Measurements from ENCODE around the gene KRT82.

The KRT82 gene

DNA sequence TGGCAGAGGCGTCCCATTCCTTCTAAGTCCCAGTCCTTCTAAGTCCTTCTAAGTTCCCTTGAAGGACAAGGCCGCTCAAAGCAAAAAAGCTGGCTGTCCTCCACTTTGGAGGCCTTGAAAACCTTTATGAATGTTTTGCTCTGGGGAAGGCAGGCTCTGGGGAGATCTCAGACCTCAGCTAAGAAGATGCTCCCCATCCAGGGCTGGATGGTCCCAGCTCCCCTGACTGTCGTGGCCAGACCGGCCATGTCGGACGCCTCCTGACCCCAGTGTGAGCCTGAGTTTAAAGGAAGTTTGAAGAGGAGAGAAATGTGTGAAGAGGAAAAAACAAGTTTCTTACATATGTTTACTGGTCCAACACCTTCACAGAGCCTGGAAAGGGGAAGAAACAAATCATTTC lies 26.6 kb downstream of the KRT82 start:
- DNase-seq = no peak

DNA sequence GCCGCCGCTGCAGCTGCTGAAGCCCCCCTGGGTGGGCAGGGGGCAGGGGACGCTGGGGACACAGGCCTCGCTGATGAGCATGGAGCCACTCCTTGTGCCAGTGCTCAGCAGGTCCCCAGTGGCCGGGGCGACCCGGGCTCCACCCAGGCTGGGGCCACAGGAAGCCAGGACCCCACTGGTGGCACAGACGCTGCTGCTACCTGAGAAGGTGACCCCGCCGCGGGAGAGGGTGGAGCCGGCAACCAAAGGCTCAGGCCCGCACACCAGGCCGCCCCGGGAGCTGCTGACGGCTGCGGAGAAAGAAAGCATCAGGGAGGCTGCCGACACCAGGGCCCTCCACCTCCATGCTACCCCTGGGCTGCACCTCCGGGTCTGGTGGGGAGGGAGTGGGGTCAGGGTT lies 28.0 kb downstream of the KRT82 start:
- no peak for DNase-seq

DNA sequence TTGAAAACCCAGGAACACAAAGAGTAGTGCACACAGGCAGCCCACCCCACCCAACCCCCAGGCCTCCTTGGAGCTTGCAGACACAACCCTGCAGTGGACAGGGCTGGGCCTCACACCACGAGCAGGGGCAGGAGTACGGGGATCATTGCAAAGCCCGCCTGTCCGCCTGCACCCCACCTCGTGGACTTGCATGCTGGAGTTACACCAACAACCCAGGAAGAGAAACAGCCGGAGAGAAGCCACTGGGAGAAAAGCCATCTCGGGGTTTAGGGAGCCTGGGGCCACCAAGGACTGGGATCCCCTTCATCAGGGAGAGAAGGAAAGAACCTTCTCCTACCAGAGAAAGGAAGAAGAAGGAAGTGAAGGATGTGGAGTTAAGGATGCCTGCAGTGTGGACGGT lies 28.9 kb downstream of the KRT82 start:
- DNase-seq = no peak

DNA sequence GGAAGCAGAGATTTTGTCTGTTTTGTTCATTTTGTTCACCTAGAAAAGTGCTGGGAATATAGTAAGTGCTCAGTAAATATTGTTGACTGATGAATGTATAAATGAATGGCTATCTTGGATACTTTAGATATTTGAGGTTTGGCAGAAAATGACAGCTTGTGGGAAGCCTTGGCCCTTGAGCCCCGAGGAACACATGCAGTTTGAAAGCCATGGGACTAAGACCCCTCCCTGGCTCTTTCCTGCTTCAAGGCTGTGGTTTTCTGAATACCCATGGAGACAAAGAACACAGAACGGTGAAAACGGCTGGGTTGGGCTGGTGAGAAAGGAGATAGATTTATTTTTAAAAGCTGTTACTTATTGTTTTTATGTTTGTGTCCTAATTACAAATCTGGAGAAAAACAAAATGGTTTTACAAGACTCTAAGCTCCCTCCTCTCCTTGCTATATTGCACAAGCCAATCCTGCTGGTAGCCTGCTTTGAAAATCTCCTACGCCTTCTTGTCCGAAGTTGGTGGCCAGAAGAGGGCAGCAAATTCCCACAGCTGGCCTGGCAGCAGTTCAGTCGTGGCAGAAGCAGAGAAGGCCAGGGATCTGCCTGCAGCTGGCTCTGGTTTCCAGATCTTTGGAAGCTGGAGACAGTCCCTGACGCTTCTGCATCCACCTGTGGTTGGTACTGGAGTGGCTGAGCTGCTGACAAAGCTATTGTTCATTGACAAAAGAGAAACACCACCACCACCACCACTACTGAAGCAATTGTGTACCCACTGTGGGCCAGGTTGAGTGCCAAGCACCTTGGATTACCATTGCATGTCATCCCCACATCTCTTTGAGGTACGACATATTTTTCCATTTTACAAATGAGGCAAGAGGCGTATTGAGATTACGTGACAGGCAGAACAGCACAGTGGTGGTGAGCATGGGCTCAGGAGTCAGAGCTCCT lies 33.6 kb downstream of the KRT82 start:
- peak; percentile 13 for DNase-seq

DNA sequence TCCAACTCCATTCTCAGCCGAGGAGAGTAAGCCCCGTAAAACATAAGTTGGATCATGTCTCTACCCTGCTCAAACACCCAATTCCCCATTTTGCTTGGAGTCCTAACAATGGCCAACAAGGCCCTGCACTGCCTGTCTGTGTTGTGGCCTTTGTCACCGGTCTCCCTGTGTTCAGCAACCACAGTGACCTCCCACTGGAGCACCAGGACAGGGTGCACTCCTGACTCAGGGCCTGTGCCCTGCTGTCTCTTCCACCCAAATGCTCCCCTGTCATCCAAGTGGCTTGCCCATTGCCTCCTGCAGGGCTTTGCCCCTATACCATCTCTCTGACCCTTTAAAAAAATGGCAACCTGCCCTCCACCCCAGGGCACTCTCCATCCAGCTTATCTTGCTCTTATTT lies 34.4 kb downstream of the KRT82 start:
- no peak for DNase-seq

DNA sequence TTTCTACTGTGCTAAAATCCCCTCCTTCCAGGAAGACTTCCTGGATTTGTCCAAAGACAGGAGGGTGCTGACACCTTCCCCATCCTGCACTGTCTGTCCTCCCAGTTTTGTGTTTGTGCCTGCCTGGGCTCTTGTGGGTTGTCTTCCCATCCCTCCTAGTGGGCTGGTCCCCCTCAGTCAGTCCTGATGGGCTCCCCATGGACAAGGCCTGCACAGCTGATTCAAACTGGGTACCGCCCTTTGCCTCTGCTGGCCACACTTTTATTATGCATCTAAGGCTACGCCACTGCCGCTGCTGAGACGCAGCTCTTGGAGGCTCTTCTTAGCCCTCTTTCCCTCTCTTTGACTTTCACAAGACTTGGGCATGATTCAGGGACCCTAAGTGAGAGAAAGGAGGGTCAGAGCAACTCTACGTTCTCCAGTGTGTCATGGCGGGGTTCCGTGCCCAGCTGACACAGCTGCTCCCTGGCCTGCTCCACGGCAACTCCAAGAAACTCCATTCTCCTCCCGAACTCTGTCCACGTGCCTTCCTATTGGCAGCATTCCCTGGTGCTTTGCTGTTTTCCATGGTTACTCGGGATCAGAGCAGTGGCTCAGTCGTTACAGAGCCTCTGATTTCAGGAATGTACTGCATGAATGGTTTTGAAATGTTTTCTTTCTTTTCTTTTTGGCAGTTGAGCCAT lies 35.1 kb downstream of the KRT82 start:
- no peak for DNase-seq

DNA sequence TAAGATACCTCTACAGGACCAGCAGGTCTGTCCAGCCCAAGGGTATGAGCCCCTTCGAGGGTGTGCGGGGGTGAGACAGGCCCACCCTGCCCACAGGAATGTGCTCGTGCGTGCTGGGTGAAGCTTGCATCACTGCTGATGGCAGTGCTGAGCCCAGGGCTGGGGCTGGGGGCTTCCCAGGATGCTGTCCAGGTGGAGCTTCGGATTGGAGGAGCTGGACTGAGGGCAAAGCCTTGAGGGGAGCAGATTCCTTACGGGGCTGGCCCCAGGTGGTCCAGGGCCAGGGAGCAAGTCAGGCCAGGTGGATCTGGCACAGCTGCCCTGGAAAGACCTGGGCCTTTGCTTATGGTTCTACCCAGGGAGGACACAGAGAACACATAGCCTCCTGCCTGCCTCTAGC lies 36.3 kb downstream of the KRT82 start:
- no peak for DNase-seq

DNA sequence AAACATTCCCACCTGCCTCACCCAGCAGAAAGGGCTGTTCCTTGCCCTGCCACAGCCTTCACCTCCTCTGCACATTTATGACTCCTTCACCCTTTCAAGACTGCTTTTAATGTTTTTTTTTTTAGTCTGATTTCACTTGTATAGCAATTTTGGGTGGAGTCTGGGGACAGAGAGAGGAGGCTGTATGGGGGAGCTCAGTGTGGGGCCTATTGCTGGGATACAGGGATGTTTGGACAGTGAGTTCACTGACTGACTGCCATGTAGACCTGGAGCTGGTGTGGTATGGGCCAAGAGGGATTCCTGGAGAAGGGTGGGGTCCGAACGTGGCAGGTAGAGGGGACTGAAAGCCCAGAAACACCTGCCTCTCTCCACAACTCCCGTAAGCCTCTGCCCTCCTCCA lies 36.9 kb downstream of the KRT82 start:
- DNase-seq = no peak

DNA sequence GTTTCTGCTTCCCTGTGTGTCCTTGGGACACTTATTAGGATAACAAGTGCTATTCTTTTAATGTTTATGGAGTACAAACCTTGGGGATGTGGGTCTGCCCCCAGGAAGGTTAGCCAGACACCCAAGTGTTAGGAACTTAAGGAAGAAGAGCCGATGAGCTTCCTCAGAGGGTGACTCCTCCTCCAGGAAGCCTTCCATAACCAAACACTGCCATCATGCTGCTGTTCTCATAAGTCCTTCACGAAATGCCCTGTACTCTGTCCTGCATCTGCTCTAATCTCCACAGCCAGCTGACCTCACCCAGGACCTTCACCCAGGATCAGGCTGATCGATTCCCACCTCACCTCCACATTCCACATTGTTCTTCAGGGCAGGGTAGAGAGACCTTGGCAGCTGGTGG lies 37.6 kb downstream of the KRT82 start:
- no peak for DNase-seq

DNA sequence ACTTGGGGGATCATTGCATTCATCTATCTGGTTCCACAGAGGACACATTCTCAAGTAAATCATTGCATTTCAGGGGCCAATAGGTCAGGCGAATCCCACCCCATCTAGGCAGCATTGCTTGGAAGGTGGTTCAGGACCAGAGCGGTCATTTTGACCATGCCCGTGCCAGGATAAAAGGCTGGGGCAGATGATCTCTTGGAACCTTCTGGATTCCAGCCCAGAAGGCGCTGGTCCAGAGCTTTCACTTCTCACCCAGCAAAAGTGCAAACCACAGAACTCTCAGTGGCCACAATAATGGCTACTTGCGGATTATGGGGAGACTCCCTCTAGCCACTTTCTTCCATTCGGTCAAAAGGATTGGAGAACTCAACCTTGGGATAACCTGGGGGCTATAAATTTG lies 38.3 kb downstream of the KRT82 start:
- DNase-seq = no peak

DNA sequence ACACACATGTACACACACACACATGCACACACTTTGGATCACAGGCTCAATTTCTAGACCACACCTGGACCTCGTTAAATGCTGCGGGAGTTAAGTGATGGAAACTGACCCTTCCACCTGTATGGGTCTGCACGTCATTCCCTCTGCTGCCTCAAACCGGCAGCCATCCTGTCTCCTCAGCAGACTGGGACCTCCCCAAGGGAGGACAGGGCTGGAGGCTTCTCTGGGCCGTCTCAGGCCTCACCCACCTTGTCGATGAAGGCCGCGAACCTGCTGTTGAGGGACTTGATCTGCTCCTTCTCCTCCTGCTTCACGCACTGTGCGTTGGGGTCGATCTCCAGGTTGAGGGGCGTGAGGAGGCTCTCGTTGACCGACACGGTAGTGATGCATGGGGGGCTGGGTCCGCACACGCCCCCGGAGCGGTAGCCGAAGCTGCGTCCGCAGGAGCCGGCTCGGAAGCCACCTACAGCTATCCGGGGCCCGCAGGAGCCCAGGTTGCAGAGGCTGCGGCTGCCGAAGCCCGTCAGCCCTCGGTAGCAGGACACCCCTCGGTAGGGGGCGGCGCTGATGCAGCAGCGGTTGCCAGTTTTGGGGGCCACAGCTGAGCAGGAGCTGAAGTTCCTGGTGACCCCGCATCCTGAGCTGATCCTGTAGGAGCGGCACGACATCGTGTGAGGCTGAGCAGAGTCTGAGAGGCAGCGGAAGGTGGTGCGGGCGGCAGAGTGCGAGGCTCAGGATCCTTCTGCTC lies 39.2 kb downstream of the KRT82 start, which contains the start of gene KRT85:
TSS of gene KRT85 (minus strand) at position 744 of the 748 bp plus-strand sequence. CDS start at position 668, 76 bp downstream.
- no peak for DNase-seq

DNA sequence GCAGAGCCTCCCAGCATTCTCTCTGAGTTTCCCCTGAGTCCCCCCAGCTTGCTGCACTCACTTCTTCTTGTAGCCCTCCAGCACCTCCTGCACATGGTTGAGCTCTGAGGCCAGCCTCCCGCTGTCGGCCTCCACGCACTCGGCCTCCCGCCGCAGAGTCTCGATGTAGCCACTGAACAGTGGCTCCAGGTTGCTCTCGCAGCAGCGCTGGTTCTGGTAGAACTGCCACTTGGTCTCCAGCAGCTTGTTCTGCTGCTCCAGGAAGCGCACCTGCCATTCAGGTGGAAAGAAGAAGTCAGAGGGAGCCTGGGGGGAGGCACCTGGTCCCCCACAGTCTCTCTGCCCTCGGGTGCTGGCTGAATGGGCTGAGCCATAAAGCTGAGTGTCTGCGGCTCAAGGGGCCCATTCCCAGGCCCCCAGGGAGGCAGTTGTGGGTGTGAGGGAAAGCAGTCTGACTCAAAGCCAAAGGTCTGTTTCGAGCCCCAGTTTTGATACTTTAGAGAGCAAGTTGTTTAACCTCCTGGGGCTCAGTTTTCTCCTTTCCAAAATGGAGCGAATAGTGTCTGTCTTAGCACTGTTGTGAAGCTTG lies 41.1 kb downstream of the KRT82 start:
- peak; percentile 46 for DNase-seq

DNA sequence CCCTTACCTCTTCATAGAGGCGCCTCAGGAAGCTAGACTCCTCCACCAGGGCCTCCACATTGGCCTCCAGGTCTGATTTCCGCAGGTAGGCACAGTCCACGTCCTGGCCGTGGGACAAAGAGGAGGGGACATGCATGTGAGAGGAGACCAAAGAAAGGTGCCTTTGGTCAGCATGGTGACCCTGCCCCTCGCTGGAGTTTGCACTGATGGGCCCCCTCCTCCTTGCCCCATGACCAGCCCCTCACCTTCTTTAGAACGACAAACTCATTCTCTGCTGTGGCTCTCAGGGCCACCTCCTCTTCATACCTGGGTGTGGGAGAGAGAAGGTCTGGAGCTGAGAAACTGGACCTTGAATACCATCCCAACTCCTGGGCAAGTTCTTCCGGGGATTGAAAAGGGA lies 42.1 kb downstream of the KRT82 start:
- DNase-seq = no peak

DNA sequence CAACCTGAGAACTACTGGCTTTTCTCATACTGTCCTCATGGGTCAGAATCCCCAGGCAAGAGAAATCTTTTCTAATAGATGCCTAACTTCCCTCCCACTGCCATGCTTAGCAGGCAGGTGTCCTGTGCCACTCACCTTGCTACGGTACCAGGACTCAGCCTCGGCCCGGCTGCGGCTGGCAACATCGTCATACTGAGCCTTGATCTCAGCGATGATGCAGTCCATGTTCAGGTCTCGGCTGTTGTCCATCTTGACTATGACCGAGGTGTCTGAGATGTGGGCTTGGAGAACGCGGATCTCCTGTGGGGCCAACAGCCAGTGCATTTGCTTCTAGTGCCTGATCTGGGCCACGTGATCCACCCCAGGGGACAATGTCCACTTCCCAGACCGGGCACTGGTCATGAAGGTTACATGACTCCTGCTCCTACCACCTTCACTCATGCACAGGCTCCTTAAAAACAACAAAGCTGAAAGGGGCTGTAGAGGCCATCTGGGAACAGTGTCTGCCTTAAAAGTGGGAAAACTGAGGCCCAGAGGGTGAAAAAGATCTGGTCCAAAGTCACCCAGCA lies 42.9 kb downstream of the KRT82 start:
- DNase-seq = no peak

DNA sequence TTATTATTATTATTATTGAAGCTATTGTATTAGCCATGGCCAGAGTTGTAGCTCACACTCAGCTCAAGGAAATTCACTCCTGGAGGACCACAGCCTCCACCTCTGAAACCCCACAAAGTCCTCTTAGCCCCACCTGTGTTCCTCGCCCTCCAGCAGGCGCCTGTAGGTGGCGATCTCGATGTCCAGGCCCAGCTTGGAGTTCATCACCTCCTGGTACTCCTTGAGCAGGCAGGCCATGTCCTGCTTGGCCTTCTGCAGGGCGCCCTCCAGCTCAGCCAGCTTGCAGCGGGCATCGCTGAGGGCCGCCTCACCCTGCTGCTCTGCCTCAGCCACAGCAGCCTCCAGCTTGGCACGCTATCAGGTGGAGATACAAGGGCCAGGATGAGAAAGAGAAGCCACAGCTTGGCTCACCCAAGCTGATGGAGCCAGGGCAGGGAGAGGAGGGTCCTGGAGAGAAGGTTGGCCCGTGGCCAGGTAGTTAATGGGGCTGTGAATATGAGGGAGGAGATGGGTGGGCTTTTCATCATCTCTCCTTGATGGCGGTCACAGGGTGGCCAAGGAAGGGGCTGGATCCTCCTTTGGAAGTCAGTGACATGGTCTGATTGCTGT lies 43.9 kb downstream of the KRT82 start:
- DNase-seq = peak; percentile 10

DNA sequence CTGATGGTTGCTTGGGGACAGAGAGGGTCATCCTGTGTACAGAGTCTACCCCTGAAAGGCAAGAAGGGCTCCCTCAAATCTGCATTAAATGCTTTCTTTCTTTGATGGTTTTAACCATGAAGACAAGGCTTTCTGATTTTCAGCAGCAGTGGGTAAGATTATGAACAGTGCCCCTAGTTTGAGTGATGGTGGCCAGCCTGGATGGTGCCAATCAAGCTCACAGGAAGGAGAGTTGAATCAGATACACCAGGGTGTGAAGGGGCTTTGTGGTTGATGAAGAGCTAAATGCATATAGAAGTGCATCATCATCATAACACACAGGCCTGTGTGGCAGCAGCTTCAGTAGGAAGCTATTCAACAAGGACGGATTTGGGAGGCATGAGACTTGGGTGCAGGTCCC lies 44.6 kb downstream of the KRT82 start:
- no peak for DNase-seq

DNA sequence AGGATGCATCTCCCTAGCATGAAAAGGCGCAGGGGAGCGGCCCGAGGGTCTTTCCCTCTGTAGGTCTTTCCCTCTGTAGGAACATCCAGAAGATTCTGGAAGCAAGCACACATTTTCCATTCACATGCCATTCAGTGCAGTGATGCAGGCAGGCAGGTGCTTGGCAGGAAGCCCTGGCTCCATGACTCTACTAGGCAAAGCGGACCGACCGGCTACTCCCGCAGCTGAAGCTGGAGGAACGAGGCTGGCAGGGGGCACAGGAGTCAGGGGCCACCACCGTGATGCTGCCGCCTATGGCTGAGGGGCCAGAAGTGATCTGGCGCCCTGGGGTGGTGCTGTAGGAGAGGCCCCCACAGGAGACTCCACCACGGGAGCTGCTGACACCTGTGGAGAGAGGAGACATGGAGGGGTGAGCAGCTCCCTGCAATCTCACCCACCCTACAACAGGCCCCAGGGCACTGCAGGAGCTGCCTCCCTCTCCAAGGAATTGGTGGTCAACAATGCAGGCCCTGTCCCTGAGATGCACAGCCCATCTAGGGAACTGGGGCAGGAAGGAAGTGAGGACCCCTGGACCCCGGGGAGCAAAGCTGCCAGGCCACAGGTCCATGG lies 45.4 kb downstream of the KRT82 start:
- DNase-seq = no peak

DNA sequence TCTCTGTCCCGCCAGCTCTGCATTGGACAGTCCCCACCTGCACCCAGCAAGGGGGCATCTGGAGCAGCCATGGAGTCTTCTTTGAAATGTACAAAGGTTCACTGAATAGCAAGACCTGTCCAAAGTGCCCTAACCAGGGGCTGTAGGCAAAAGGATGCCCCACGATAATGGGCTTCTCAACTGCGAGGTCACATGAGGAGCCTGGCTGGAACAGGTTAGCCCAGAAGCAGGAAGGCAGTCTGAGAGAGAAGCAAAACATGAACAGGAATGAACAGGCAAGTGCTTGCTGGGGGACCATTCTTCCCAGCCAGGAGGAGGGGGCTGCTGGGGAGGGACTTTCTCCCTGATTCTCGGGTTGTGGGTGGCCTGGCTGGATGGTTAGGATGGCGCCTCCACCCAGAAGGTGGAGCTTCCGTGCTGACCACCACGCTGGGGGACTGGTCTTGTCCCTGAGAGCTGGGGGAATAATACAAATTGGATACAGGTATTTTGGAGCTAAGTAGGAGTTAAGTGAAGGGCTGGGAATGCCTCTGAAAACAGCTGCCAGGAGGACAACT lies 46.0 kb downstream of the KRT82 start:
- DNase-seq = no peak

DNA sequence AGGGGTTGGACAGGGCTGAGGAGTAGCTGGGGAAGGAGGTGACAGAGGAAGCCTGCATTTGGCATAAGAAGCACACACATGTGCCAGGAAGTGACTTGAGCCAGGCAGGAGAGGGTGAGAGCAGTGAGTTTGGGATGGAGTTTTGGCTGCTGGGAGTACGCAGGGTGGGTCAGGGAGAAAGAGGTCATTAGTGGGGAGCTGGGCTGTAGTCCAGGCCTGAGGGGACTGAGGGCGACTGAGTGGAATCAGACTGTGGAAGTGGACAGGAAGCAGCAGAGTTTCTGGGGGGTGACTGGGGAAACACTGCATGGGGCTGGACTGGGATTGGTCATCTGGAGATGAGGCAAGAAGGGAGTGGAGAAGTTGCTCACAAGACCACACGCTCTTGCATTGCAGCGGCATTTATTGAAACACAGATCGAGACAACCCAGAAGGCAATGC lies 46.5 kb downstream of the KRT82 start:
- no peak for DNase-seq

DNA sequence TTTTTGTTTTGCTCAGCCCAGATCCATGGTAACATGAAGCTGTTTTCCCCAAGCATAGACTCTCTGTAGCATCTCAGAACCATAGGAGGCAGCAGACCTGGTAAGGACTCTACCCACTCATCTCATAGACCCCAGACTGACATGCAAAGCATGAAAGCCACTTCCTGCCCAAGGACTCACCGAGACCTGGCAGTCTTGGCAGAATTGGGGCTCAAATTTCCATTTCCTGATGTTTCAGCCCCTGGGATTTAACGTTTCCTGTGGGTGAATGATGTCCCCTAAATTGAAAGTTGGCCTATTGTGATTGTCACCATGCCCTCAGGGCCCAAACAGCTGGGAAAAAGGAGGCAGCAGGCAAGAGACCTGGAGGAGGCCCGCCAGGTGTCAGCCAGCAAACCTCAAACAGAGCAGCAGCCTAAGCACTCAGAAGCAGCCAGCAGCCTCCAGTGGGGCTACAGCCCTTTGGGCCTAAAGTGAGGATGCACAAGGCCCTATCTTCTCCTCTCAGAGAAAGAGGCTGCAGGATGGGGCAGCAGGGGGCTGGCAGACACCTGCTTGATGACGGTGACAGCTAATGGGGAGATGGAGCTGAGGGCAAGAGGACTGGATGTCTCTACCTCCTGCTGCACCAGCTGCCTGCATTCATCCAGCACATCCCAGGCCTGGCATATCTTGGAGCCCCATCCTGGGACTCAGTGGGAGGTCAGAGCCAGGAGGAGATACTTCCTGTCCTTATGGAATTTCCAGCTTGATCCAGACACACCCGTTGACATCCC lies 47.4 kb downstream of the KRT82 start:
- DNase-seq = no peak
